Uterus (tissue), 4 donors: Measurements from ENCODE around the gene CSPG4. TPM values are rescaled to one million over a fixed set of nuclear protein-coding genes. Genes with fewer than 3 reads are reported as not detected.

Source experiments
- DNase-seq, 2 donors: peaks; one replicate each; pipeline ENCODE4 v3.0.0-alpha.2; 2019 to 2020
- H3K27ac ChIP-seq, 2 donors: fragments of 200-600 bp; sonication (generic); 1 replicate in 1 of 2; 2 replicates in 1 of 2; pipeline ENCODE4 v1.5.1; 2016 to 2018
- H3K27me3 ChIP-seq, 2 donors: fragments of 200-600 bp; sonication (generic); one replicate each; pipeline ENCODE4 v1.5.1; 2018 to 2019; ENCODE audit warnings: control low read depth in 1 of 2
- H3K36me3 ChIP-seq, 2 donors: fragments of 200-600 bp; sonication (generic); one replicate each; pipeline ENCODE4 v1.5.1; 2019; ENCODE audit warnings: control low read depth in 1 of 2
- H3K4me1 ChIP-seq, 2 donors: fragments of 200-600 bp; sonication (generic); one replicate each; pipeline ENCODE4 v1.5.1; 2018 to 2019; ENCODE audit warnings: control low read depth in 1 of 2
- H3K4me3 ChIP-seq, 2 donors: fragments of 200-600 bp; sonication (generic); 1 replicate in 1 of 2; 2 replicates in 1 of 2; pipeline ENCODE4 v1.5.1; 2018 to 2019; ENCODE audit warnings: mild to moderate bottlenecking in 1 of 2
- H3K9me3 ChIP-seq, 2 donors: fragments of 200-600 bp; sonication (generic); one replicate each; pipeline ENCODE4 v1.5.1; 2019; ENCODE audit warnings: control low read depth in 1 of 2
- POLR2A ChIP-seq, 2 donors: fragments of 450-650 bp; IDR thresholded peaks; one replicate each; pipeline ENCODE4 v1.6.1; 2016; ENCODE audit warnings: antibody characterized with exemption in 2 of 2, mild to moderate bottlenecking in 1 of 2, moderate library complexity in 1 of 2
- intact Hi-C: fragments of 100-400 bp; cut with DNase I; formaldehyde crosslinking; loops from one replicate; pipeline ENCODE4 v1.15.1; 2023; ENCODE audit warnings: low total_unique reads
- total RNA-seq, 4 donors: library from RNA; depleted of rRNA in 3 of 4; stranded (reverse); fragments of >200 nt in 3 of 4; gene quantifications; one replicate each; pipeline versions ENCODE4 v1.1.0 to v1.2.4, GENCODE V29; 2014 to 2023
- TF ChIP-seq, protein P1 (sequence below), 4 experiments: fragments of 200-600 bp in 2 of 4; fragments of 450-650 bp in 2 of 4; sonication (generic) in 2 of 4; IDR thresholded peaks; one replicate each; pipeline ENCODE4 v1.5.1; 2016 to 2019; ENCODE audit warnings: antibody characterized with exemption in 4 of 4, mild to moderate bottlenecking in 2 of 4, moderate library complexity in 1 of 4
- donor health status: DM: yes; HTN: yes; CAD: no.

Gene CSPG4
- total RNA-seq, 4 donors from 2014 or later = 10.3 to 62.4 (median 46.7) TPM

DNA sequence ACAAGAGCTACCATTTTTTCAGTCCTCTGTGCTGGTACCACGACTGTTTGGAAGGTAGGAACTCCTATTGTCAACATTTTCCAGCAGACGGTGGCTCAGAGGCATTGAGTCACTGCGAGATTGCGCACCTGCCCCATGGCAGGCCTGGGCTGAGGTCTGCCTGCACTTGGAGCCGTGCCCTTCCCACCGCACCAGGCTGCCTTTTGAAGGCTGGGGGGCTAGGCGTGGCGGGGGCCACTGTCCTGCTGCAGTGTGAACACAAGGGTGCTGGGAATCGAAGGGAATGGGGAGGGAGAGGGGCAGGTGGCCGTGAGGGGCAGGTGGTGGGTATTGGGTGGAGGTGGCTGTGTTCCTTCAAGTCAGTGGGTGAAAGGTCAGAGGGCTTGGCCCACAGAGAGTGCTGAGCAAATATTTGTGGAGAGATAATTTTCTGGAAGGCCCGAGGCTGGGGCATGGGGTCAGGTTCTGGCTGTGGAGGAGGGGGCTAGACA lies 48.7 kb downstream of the CSPG4 start:
- intact Hi-C loops = no loop called here
- no peak overlapping the region for H3K27ac ChIP-seq
- H3K4me3 ChIP-seq = no peak overlapping the region
- H3K27me3 ChIP-seq = no peaks in the 10 kb centered on the region
- no peak for DNase-seq
- no peaks in the 10 kb centered on the region for H3K9me3 ChIP-seq
- no peak for TF ChIP-seq POLR2A (IDR thresholded peaks at IDR 0.05)
- TF ChIP-seq, protein P1, sequence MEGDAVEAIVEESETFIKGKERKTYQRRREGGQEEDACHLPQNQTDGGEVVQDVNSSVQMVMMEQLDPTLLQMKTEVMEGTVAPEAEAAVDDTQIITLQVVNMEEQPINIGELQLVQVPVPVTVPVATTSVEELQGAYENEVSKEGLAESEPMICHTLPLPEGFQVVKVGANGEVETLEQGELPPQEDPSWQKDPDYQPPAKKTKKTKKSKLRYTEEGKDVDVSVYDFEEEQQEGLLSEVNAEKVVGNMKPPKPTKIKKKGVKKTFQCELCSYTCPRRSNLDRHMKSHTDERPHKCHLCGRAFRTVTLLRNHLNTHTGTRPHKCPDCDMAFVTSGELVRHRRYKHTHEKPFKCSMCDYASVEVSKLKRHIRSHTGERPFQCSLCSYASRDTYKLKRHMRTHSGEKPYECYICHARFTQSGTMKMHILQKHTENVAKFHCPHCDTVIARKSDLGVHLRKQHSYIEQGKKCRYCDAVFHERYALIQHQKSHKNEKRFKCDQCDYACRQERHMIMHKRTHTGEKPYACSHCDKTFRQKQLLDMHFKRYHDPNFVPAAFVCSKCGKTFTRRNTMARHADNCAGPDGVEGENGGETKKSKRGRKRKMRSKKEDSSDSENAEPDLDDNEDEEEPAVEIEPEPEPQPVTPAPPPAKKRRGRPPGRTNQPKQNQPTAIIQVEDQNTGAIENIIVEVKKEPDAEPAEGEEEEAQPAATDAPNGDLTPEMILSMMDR (IDR thresholded peaks at IDR 0.05) = no peak
- peaks cover 10 to 28% of the 10 kb centered on the region in 2 donors for H3K4me1 ChIP-seq
- no peaks in the 10 kb centered on the region for H3K36me3 ChIP-seq

DNA sequence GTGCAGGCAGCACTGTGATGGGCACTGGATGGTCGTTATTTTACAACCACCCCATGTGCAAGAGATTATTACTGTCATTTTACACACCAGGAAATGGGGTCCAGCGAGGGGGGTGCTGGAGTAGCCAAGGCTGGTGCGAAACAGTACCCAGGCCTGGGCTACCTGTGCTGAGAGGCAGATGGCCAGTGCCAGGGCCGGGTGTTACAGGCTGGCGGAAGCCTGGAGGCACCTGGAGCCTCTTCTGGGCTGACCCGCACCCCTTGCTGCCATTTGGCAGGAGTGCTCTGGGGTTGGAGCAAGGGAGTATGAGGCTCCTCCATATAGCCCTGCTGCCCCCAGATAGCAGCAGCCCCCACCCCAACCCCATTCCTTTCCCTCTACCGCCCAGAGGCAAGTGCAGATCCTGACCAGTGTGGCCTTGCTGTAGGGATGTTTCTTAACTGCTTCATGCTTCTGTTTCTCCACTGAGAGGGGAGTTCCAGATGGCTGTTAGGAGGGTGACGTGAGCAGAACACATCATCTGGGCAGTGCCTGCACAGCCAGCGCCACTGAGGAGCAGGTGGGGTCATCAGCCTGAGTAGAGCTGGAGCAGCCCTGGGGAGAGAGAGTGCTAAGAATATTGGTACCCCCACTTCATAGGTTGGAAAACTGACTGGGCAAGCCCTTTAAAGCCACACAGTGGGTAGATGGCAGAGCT lies 49.7 kb downstream of the CSPG4 start:
- Histone ChIP-seq H3K27ac (peak overlapping the region; percentile 83 to 92), H3K27me3 (no peaks in the 10 kb centered on the region), H3K36me3 (no peaks in the 10 kb centered on the region), H3K4me3 (no peak overlapping the region), H3K9me3 (no peaks in the 10 kb centered on the region), H3K4me1 (peaks cover 10 to 32% of the 10 kb centered on the region in 2 donors)
- no peak for TF ChIP-seq POLR2A (IDR thresholded peaks at IDR 0.05)
- TF ChIP-seq, protein P1 (IDR thresholded peaks at IDR 0.05) = no peak
- DNase-seq = no peak
- intact Hi-C loops = no loop called here

DNA sequence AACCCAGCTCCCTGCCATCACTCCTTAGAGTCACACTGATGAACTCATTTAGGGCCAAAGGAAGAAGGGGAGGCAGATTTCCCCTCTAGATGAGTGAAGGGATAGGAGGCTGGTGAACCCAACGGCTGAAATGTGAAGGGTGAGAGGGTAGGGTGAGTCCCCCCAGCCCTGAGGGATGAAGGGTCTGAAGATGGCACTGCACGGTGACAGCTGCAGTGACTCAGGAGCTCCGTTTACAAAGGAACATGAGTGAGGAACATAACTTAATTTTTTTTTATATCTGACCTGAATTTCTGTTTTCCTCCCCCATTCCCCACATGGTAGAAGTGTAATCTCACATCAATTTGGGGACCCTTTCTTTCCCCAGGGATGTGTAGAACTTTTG lies 50.9 kb downstream of the CSPG4 start:
- TF ChIP-seq, protein P1 (IDR thresholded peaks at IDR 0.05) = no peak
- no peak for TF ChIP-seq POLR2A (IDR thresholded peaks at IDR 0.05)

DNA sequence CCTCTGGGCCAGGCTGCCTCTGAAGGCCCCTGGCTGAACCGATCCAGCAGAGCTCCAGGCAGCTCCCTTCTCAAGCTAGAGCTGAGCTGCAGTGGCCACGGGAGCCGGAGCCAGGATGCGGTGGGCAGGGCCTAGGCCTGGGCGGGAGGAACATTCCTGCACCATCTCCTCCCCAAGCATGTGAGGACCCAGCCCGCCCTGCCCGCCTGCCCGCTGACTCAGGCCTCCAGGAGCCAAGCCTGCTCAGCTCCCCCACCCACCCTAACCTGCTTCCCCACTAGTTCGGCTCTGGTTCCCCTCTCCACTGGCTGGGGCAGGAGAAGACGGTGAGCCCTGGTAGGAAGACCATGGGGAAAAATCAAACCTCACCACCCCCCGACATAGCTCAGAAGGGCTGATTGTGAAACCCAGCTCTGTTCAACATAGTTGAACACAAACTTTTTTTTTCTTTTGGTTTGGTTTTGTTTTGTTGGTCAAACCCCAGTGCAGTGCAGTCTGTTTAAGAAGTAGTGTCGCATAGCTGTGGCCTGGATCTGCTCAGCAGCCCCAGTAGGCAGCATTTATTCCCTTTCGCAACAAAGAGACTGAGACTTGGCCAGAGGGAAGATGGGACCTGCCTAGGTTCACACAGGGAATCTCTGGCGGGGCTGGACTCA lies 51.4 kb downstream of the CSPG4 start:
- no peaks in the 10 kb centered on the region for H3K36me3 ChIP-seq
- no peaks in the 10 kb centered on the region for H3K27me3 ChIP-seq
- no peaks in the 10 kb centered on the region for H3K9me3 ChIP-seq
- intact Hi-C loops = no loop called here
- TF ChIP-seq, protein P1 (IDR thresholded peaks at IDR 0.05) = no peak
- TF ChIP-seq POLR2A (IDR thresholded peaks at IDR 0.05) = peak in 1 of 2 donors; percentile 46
- peaks cover 7 to 28% of the 10 kb centered on the region in 2 donors for H3K4me1 ChIP-seq
- DNase-seq = peak; percentile 93
- H3K4me3 ChIP-seq = peak overlapping the region in 1 of 2 donors; percentile 1
- peak overlapping the region; percentile 83 to 92 for H3K27ac ChIP-seq

More for the DNA sequence above, 50.9 kb downstream of the CSPG4 start:
- H3K27ac ChIP-seq = peak overlapping the region; percentile 83 to 92
- peaks cover 9 to 28% of the 10 kb centered on the region in 2 donors for H3K4me1 ChIP-seq
- no peaks in the 10 kb centered on the region for H3K36me3 ChIP-seq
- H3K9me3 ChIP-seq = no peaks in the 10 kb centered on the region
- no peak overlapping the region for H3K4me3 ChIP-seq
- intact Hi-C loops = no loop called here
- H3K27me3 ChIP-seq = no peaks in the 10 kb centered on the region
- DNase-seq = no peak
